HG03575 (cell line): ENCODE results near the gene CBY3.
"Not testable (repeated sequence)": the region's sequence is repeated elsewhere in the genome, so short reads cannot be mapped to it uniquely, and the experiment has no call there.

Experiments used
- ATAC-seq: cut with Tn5 transposase; IDR thresholded peaks from one replicate; pipeline ENCODE4 v1.9.1; 2021; ENCODE audit not compliant: unreplicated experiment, insufficient number of reproducible peaks, low FRiP score; ENCODE audit errors: extremely low read depth

The CBY3 gene

GRCh38 chr5:179633501-179634369, 47.1 kb downstream of the CBY3 start:
- ATAC-seq: not testable (repeated sequence)
